Measurements from ENCODE around the gene WASF2. TPM values are rescaled to one million over a fixed set of nuclear protein-coding genes. Genes with fewer than 3 reads are reported as not detected.

The WASF2 gene
- total and polyA plus RNA-seq, 2 of the 4 experiments (the other 2 are of a cell fraction): 7.9 to 45.4 TPM

DNA sequence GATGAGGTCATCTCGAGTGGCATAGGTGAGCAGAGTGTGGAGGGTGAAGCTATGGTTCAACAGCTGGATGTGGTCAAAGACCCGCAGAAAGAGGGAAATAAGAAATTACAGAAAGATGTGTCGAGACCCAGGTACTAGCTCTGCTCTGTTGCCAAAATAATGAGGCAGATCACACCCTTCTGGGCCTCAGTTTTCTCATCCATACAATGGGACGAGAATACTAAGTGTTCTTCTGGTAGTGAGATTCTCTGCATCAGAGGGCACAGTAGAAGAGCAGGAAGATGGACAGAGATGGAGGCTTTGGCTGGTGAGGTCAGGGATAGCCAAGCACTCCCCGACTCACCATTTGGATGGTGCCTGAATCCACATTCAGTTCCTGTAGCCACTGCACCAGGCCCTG lies 134.3 kb downstream of the WASF2 start:
- POLR2A ChIA-PET (ENCODE audit: unreplicated experiment): no interaction called here

More for the DNA sequence above, 134.3 kb downstream of the WASF2 start:
- Histone ChIP-seq H3K56ac (ENCODE audit: extremely low read depth, insufficient read depth, low read length) (no peak overlapping the region), H3K27me3 (ENCODE audit: control insufficient read depth, insufficient read depth, low read length) (no peaks in the 10 kb centered on the region), H3K18ac (ENCODE audit: low read depth, low read length) (no peak overlapping the region), H2AFZ (replicated peaks; ENCODE audit: low read length, poor library complexity) (no peak overlapping the region), H3K79me1 (ENCODE audit: low read depth in 1 of 2, low read length in 2 of 2) (no peaks in the 10 kb centered on the region), H4K91ac (ENCODE audit: insufficient read depth, low read depth, low read length) (no peak overlapping the region), H2BK20ac (ENCODE audit: low read depth, low read length) (no peak overlapping the region), H3K4me1 (ENCODE audit: control insufficient read depth, insufficient read depth, low read length) (no peaks in the 10 kb centered on the region), H2BK120ac (ENCODE audit: low read depth, low read length) (no peak overlapping the region), H3K9me3 (ENCODE audit: control insufficient read depth, insufficient read depth, low read length) (no peaks in the 10 kb centered on the region), H2BK5ac (ENCODE audit: low read depth, low read length, poor library complexity, severe bottlenecking) (no peak overlapping the region), H3K9ac (ENCODE audit: low read depth, low read length) (no peak overlapping the region), H4K8ac (ENCODE audit: low read depth in 2 of 2, low read length in 2 of 2) (no peak overlapping the region), H3K23ac (ENCODE audit: low read depth, low read length) (no peak overlapping the region), H3K14ac (replicated peaks; ENCODE audit: low read depth, low read length) (no peak overlapping the region), H3K4ac (ENCODE audit: low read depth, low read length) (no peak overlapping the region), H2BK15ac (ENCODE audit: low read depth, low read length) (no peak overlapping the region), H3K4me3 (ENCODE audit: insufficient read depth, low read depth, low read length) (no peak overlapping the region), H2AK9ac (replicated peaks; ENCODE audit: low read depth, low read length, poor library complexity) (no peak overlapping the region), H3K27ac (ENCODE audit: insufficient read depth, low read length) (no peak overlapping the region), H3K4me2 (ENCODE audit: low read depth, low read length) (no peak overlapping the region), H2AK5ac (ENCODE audit: low read depth, low read length) (no peak overlapping the region), H4K20me1 (ENCODE audit: insufficient read depth, low read length) (no peaks in the 10 kb centered on the region), H4K5ac (ENCODE audit: low read depth, low read length) (no peak overlapping the region), H3K36me3 (ENCODE audit: control insufficient read depth, insufficient read depth, low read length) (peaks cover 32% of the 10 kb centered on the region), H3K9me1 (ENCODE audit: insufficient read depth, low read length) (no peaks in the 10 kb centered on the region)
- intact Hi-C loops (cut with micrococcal nuclease) (no loop called here), dilution Hi-C loops (cut with HindIII; ENCODE audit: low sequenced_read_pairs, unreplicated experiment) (no loop called here), in situ Hi-C loops (cut with MboI; ENCODE audit: low sequenced_read_pairs) (no loop called here)
- CTCF ChIA-PET: no interaction called here
- 100% methylated on average over 1 of the region's 5 CpGs; no CpG with 5 or more reads in 1 of the 2 experiments for WGBS, 2 experiments (ENCODE audit: extremely low coverage in 2 of 2, insufficient read length in 1 of 2)
- ATAC-seq (ENCODE audit: low read depth): no peak
- TF ChIP-seq MAZ (IDR thresholded peaks at IDR 0.05; ENCODE audit: borderline replicate concordance, low read depth, low read length): no peak
- no peak for TF ChIP-seq FOS (IDR thresholded peaks at IDR 0.05; ENCODE audit: low read depth, low read length)
- TF ChIP-seq, protein P1, sequence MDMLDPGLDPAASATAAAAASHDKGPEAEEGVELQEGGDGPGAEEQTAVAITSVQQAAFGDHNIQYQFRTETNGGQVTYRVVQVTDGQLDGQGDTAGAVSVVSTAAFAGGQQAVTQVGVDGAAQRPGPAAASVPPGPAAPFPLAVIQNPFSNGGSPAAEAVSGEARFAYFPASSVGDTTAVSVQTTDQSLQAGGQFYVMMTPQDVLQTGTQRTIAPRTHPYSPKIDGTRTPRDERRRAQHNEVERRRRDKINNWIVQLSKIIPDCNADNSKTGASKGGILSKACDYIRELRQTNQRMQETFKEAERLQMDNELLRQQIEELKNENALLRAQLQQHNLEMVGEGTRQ (IDR thresholded peaks at IDR 0.05; ENCODE audit: low read depth, low read length): no peak
- no peak for TF ChIP-seq NFE2L2 (IDR thresholded peaks at IDR 0.05; ENCODE audit: low read depth, low read length)
- no peak for TF ChIP-seq RCOR1 (IDR thresholded peaks at IDR 0.05; ENCODE audit: insufficient replicate concordance, low read length)
- TF ChIP-seq RAD21 (IDR thresholded peaks at IDR 0.05; ENCODE audit: low read length): no peak
- TF ChIP-seq CEBPB (IDR thresholded peaks at IDR 0.05; ENCODE audit: low read depth, low read length): no peak
- TF ChIP-seq RFX5 (IDR thresholded peaks at IDR 0.05; ENCODE audit: low read depth, low read length): no peak
- TF ChIP-seq, protein P2, sequence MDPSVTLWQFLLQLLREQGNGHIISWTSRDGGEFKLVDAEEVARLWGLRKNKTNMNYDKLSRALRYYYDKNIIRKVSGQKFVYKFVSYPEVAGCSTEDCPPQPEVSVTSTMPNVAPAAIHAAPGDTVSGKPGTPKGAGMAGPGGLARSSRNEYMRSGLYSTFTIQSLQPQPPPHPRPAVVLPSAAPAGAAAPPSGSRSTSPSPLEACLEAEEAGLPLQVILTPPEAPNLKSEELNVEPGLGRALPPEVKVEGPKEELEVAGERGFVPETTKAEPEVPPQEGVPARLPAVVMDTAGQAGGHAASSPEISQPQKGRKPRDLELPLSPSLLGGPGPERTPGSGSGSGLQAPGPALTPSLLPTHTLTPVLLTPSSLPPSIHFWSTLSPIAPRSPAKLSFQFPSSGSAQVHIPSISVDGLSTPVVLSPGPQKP (IDR thresholded peaks at IDR 0.05; ENCODE audit: borderline replicate concordance, low read depth, low read length): no peak
- TF ChIP-seq BHLHE40 (IDR thresholded peaks at IDR 0.05; ENCODE audit: low read depth, low read length): no peak
- TF ChIP-seq SMC3 (IDR thresholded peaks at IDR 0.05; ENCODE audit: low read depth, low read length): no peak
- no peak for TF ChIP-seq CHD1 (IDR thresholded peaks at IDR 0.05; ENCODE audit: low read depth, low read length)
- TF ChIP-seq, protein P3, sequence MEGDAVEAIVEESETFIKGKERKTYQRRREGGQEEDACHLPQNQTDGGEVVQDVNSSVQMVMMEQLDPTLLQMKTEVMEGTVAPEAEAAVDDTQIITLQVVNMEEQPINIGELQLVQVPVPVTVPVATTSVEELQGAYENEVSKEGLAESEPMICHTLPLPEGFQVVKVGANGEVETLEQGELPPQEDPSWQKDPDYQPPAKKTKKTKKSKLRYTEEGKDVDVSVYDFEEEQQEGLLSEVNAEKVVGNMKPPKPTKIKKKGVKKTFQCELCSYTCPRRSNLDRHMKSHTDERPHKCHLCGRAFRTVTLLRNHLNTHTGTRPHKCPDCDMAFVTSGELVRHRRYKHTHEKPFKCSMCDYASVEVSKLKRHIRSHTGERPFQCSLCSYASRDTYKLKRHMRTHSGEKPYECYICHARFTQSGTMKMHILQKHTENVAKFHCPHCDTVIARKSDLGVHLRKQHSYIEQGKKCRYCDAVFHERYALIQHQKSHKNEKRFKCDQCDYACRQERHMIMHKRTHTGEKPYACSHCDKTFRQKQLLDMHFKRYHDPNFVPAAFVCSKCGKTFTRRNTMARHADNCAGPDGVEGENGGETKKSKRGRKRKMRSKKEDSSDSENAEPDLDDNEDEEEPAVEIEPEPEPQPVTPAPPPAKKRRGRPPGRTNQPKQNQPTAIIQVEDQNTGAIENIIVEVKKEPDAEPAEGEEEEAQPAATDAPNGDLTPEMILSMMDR (conservative IDR thresholded peaks at IDR 0.05; ENCODE audit: low read depth, low read length): no peak
- TF ChIP-seq POLR2A (IDR thresholded peaks at IDR 0.05; ENCODE audit: low read depth, low read length): no peak
- TF ChIP-seq MAFK (IDR thresholded peaks at IDR 0.05; ENCODE audit: low read depth, low read length): no peak
- DNase-seq: no peak
- BruUV-seq (replicated peaks): no TSS peak
